ENCODE data around the gene ELK3.

- TF ChIP-seq, protein P1, sequence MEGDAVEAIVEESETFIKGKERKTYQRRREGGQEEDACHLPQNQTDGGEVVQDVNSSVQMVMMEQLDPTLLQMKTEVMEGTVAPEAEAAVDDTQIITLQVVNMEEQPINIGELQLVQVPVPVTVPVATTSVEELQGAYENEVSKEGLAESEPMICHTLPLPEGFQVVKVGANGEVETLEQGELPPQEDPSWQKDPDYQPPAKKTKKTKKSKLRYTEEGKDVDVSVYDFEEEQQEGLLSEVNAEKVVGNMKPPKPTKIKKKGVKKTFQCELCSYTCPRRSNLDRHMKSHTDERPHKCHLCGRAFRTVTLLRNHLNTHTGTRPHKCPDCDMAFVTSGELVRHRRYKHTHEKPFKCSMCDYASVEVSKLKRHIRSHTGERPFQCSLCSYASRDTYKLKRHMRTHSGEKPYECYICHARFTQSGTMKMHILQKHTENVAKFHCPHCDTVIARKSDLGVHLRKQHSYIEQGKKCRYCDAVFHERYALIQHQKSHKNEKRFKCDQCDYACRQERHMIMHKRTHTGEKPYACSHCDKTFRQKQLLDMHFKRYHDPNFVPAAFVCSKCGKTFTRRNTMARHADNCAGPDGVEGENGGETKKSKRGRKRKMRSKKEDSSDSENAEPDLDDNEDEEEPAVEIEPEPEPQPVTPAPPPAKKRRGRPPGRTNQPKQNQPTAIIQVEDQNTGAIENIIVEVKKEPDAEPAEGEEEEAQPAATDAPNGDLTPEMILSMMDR (IDR thresholded peaks at IDR 0.05): no peak
- no peak for TF ChIP-seq POLR2A (IDR thresholded peaks at IDR 0.05)
These were observed 21.7 kb downstream of the ELK3 start for GRCh38 chr12:96215919-96216273.

All from body of pancreas (tissue), 4 donors.